ENCODE results near the gene ITGAV.

DNA sequence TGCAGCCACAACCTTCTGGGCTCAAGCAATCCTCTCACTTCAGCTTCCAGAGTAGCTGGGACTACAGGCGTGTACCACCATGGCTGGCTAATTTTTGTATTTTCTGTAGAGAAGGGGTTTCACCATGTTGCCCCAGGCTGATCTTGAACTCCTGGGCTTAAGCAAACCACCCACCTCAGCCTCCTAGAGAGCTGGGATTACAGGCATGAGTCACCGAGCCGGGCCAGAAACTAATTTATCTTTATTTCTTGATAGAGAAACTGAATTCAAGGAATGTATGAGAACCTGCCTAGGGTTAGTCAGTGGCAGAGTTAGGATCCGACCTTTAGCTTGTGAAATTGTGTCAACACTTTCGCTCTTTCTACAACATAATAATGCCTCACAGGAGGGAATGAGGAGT, 19.3 kb upstream of the ITGAV start:
- TF ChIP-seq YY1 (tag by site-specific recombination; IDR thresholded peaks at IDR 0.05) (no peak), ZNF747 (tag by site-specific recombination; IDR thresholded peaks at IDR 0.05) (no peak), SP2 (tag by site-specific recombination; IDR thresholded peaks at IDR 0.05) (no peak), TCF7L2 (IDR thresholded peaks at IDR 0.05; ENCODE audit: borderline replicate concordance, low read depth, low read length) (no peak), ZNF660 (tag by site-specific recombination; IDR thresholded peaks at IDR 0.05) (no peak)
- TF ChIP-seq, protein P1, sequence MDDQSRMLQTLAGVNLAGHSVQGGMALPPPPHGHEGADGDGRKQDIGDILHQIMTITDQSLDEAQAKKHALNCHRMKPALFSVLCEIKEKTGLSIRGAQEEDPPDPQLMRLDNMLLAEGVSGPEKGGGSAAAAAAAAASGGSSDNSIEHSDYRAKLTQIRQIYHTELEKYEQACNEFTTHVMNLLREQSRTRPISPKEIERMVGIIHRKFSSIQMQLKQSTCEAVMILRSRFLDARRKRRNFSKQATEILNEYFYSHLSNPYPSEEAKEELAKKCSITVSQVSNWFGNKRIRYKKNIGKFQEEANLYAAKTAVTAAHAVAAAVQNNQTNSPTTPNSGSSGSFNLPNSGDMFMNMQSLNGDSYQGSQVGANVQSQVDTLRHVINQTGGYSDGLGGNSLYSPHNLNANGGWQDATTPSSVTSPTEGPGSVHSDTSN (CRISPR knock-in tag; IDR thresholded peaks at IDR 0.05) = no peak
- TF ChIP-seq, protein P2, sequence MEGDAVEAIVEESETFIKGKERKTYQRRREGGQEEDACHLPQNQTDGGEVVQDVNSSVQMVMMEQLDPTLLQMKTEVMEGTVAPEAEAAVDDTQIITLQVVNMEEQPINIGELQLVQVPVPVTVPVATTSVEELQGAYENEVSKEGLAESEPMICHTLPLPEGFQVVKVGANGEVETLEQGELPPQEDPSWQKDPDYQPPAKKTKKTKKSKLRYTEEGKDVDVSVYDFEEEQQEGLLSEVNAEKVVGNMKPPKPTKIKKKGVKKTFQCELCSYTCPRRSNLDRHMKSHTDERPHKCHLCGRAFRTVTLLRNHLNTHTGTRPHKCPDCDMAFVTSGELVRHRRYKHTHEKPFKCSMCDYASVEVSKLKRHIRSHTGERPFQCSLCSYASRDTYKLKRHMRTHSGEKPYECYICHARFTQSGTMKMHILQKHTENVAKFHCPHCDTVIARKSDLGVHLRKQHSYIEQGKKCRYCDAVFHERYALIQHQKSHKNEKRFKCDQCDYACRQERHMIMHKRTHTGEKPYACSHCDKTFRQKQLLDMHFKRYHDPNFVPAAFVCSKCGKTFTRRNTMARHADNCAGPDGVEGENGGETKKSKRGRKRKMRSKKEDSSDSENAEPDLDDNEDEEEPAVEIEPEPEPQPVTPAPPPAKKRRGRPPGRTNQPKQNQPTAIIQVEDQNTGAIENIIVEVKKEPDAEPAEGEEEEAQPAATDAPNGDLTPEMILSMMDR (tag by site-specific recombination; IDR thresholded peaks at IDR 0.05) = no peak
- TF ChIP-seq, protein P3, sequence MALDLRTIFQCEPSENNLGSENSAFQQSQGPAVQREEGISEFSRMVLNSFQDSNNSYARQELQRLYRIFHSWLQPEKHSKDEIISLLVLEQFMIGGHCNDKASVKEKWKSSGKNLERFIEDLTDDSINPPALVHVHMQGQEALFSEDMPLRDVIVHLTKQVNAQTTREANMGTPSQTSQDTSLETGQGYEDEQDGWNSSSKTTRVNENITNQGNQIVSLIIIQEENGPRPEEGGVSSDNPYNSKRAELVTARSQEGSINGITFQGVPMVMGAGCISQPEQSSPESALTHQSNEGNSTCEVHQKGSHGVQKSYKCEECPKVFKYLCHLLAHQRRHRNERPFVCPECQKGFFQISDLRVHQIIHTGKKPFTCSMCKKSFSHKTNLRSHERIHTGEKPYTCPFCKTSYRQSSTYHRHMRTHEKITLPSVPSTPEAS (tag by site-specific recombination; IDR thresholded peaks at IDR 0.05) = no peak

Data from HEK293 (cell line).